Fibroblast of lung (primary cell): Measurements from ENCODE around the gene ZNF552. TPM values are rescaled to one million over a fixed set of nuclear protein-coding genes. Genes with fewer than 3 reads are reported as not detected.
"Not testable (repeated sequence)": the region's sequence is repeated elsewhere in the genome, so short reads cannot be mapped to it uniquely, and the experiment has no call there.

Source experiments
- DNase-seq, 2 donors: peaks; one replicate each; pipeline versions ENCODE4 v3.0.0 to v3.0.0-alpha.2; 2010; ENCODE audit warnings: low read depth in 2 of 2
- H2AFZ ChIP-seq: 2 replicates; pipeline ENCODE4 v1.5.1; 2012; ENCODE audit warnings: low read length, control low read depth, inconsistent platforms
- H3K27ac ChIP-seq: 2 replicates; pipeline ENCODE4 v1.5.1; 2011; ENCODE audit warnings: low read length, control low read depth; ENCODE audit not compliant: insufficient read depth
- H3K27me3 ChIP-seq: 2 replicates; pipeline ENCODE4 v1.5.1; 2011; ENCODE audit warnings: mild to moderate bottlenecking, low read length; ENCODE audit not compliant: control insufficient read depth, insufficient read depth
- H3K36me3 ChIP-seq: 2 replicates; pipeline ENCODE4 v1.5.1; 2011; ENCODE audit warnings: low read length; ENCODE audit not compliant: control insufficient read depth, insufficient read depth
- H3K4me1 ChIP-seq: 2 replicates; pipeline ENCODE4 v1.5.1; 2011; ENCODE audit warnings: low read length; ENCODE audit not compliant: control insufficient read depth, insufficient read depth; ENCODE audit errors: extremely low read depth
- H3K4me2 ChIP-seq: 2 replicates; pipeline ENCODE4 v1.5.1; 2011; ENCODE audit warnings: low read length, control low read depth; ENCODE audit not compliant: insufficient read depth; ENCODE audit errors: extremely low read depth
- H3K4me3 ChIP-seq, 4 experiments: fragments of 200-600 bp in 1 of 4; sonication (generic) in 1 of 4; replicated peaks in 1 of 4; 2 replicates each; pipeline ENCODE4 v1.5.1; 2011 to 2016; ENCODE audit warnings: low read length in 4 of 4, low read depth in 3 of 4, mild to moderate bottlenecking in 3 of 4, control low read depth in 2 of 4, inconsistent platforms in 1 of 4, mixed read lengths in 1 of 4; ENCODE audit not compliant: insufficient read depth in 1 of 4; ENCODE audit errors: control extremely low read depth in 1 of 4
- H3K79me2 ChIP-seq: 2 replicates; pipeline ENCODE4 v1.5.1; 2012; ENCODE audit warnings: mild to moderate bottlenecking, low read length, inconsistent platforms; ENCODE audit not compliant: control insufficient read depth, insufficient read depth
- H3K9ac ChIP-seq: 2 replicates; pipeline ENCODE4 v1.5.1; 2011; ENCODE audit warnings: mild to moderate bottlenecking, low read length, control low read depth; ENCODE audit not compliant: insufficient read depth
- H3K9me3 ChIP-seq: 2 replicates; pipeline ENCODE4 v1.5.1; 2012; ENCODE audit warnings: low read depth, low read length; ENCODE audit not compliant: control insufficient read depth, insufficient read depth
- H4K20me1 ChIP-seq: 2 replicates; pipeline ENCODE4 v1.5.1; 2011; ENCODE audit warnings: low read length; ENCODE audit not compliant: control insufficient read depth, insufficient read depth; ENCODE audit errors: extremely low read depth
- CTCF ChIP-seq, 2 donors: IDR thresholded peaks in 1 of 2; conservative IDR thresholded peaks in 1 of 2; 1 replicate in 1 of 2; 2 replicates in 1 of 2; pipeline ENCODE4 v1.5.1; 2011 to 2012; ENCODE audit warnings: low read length in 2 of 2, control low read depth in 1 of 2, inconsistent platforms in 1 of 2, low read depth in 1 of 2, mild to moderate bottlenecking in 1 of 2
- EZH2 ChIP-seq: IDR thresholded peaks from 2 replicates; pipeline ENCODE4 v1.5.1; 2012; ENCODE audit warnings: low read length, control low read depth, mild to moderate bottlenecking; ENCODE audit errors: missing control alignments
- polyA plus RNA-seq, 2 donors: library from polyadenylated mRNA; depleted of rRNA in 1 of 2; stranded (reverse) in 1 of 2; unstranded in 1 of 2; fragments of >200 nt; gene quantifications; 2 replicates each; pipeline ENCODE4 v1.2.1, GENCODE V29; 2011 to 2012; ENCODE audit warnings: missing spikeins in 1 of 2
- total RNA-seq: library from RNA; depleted of rRNA; stranded (reverse); fragments of >200 nt; gene quantifications from 2 replicates; pipeline ENCODE4 v1.2.1, GENCODE V29; 2014

Gene ZNF552
- total and polyA plus RNA-seq, 2 donors (not counting 1 experiment from before 2014, with no cell fraction given), result 1.9 to 3.8 TPM

GRCh38 chr19:57815247-57816075 is 748 bp upstream of the ZNF552 start:
- peak overlapping the region in 2 of 4 experiments; percentile 13 to 79 for H3K4me3 ChIP-seq
- DNase-seq, result no peak
- no peak overlapping the region for H3K9ac ChIP-seq
- H3K27ac ChIP-seq, result no peak overlapping the region
- no peaks in the 10 kb centered on the region for H4K20me1 ChIP-seq
- H2AFZ ChIP-seq, result peak overlapping the region; percentile 22
- peaks cover 14% of the 10 kb centered on the region for H3K79me2 ChIP-seq
- H3K36me3 ChIP-seq, result peaks cover 2% of the 10 kb centered on the region
- TF ChIP-seq CTCF (conservative IDR thresholded peaks at IDR 0.05 in 1 of 2, IDR thresholded peaks at IDR 0.05 in 1 of 2; ENCODE audit: low read depth in 1 of 2, low read length in 2 of 2), result no peak
- TF ChIP-seq EZH2, result no peak
- no peaks in the 10 kb centered on the region for H3K27me3 ChIP-seq
- peak overlapping the region; percentile 73 for H3K4me2 ChIP-seq
- no peaks in the 10 kb centered on the region for H3K9me3 ChIP-seq
- peaks cover 3% of the 10 kb centered on the region for H3K4me1 ChIP-seq

GRCh38 chr19:57813919-57814504 is 701 bp downstream of the ZNF552 start:
- Histone ChIP-seq H3K79me2 (peaks cover 5% of the 10 kb centered on the region), H3K36me3 (peaks cover 2% of the 10 kb centered on the region), H3K27me3 (no peaks in the 10 kb centered on the region), H3K4me2 (peak overlapping the region; percentile 97), H3K27ac (peak overlapping the region; percentile 50), H3K9ac (peak overlapping the region; percentile 70), H4K20me1 (no peaks in the 10 kb centered on the region), H2AFZ (peak overlapping the region; percentile 84), H3K4me1 (peaks cover 3% of the 10 kb centered on the region), H3K9me3 (no peaks in the 10 kb centered on the region), H3K4me3 (peak overlapping the region; percentile 70 to 87 (median 78))
- no peak for DNase-seq
- TF ChIP-seq CTCF (conservative IDR thresholded peaks at IDR 0.05 in 1 of 2, IDR thresholded peaks at IDR 0.05 in 1 of 2; ENCODE audit: low read depth in 1 of 2, low read length in 2 of 2), result no peak
- TF ChIP-seq EZH2, result no peak

GRCh38 chr19:57812975-57813820 is 1.5 kb downstream of the ZNF552 start:
- not testable (repeated sequence) for H3K9me3 ChIP-seq, DNase-seq, H3K79me2 ChIP-seq, H4K20me1 ChIP-seq, H3K9ac ChIP-seq, H3K27me3 ChIP-seq, H3K27ac ChIP-seq, H3K4me3 ChIP-seq, H3K4me1 ChIP-seq, H2AFZ ChIP-seq, H3K36me3 ChIP-seq, H3K4me2 ChIP-seq
